HepG2 (cell line): ENCODE results near the gene EPHA6. TPM values are rescaled to one million over a fixed set of nuclear protein-coding genes. Genes with fewer than 3 reads are reported as not detected.

Experiments used
- ATAC-seq: fragments of 200-7000 bp; cut with Tn5 transposase; 3 replicates; pipeline ENCODE4 v1.9.1; 2020; ENCODE audit warnings: mild to moderate bottlenecking, moderate library complexity
- BruUV-seq: library from RNA; stranded (reverse); fragments of 400-500 nt; replicated peaks from 2 replicates; lab custom pipeline; 2021; lab: Mats Ljungman, UMichigan
- CTCF ChIA-PET: fragments of 300-600 bp; formaldehyde crosslinking; extraction: SDS; loops from one replicate; lab custom pipeline; 2021; ENCODE audit warnings: low total read pairs, inconsistent platforms, low intra/inter-chr PET ratio; lab: Yijun Ruan, JAX
- POLR2A ChIA-PET: fragments of 350-600 bp; sonication (Branson Sonifier 250); formaldehyde crosslinking; loops from one replicate; lab custom pipeline; 2020; ENCODE audit warnings: antibody characterized with exemption, inconsistent platforms; lab: Yijun Ruan, JAX
- DNase-seq: peaks from one replicate; pipeline ENCODE4 v3.0.0-alpha.2; 2015; ENCODE audit warnings: low spot score
- FAIRE-seq: peaks from 3 replicates; lab custom pipeline; 2011; peaks lifted over from hg19 to GRCh38; lab: Jason Lieb, UNC
- H2AFZ ChIP-seq: one replicate; pipeline ENCODE4 v1.6.1; 2011; ENCODE audit warnings: low read length, inconsistent platforms
- H3K27ac ChIP-seq: fragments of 300-600 bp; 3 replicates; pipeline ENCODE4 v1.8.0; 2011; ENCODE audit warnings: mixed run types, mild to moderate bottlenecking, mixed read lengths, low read length, inconsistent platforms; ENCODE audit not compliant: insufficient read depth; ENCODE audit errors: extremely low read length
- H3K27me3 ChIP-seq, 2 experiments: fragments of 200-600 bp in 1 of 2; 2 replicates in 1 of 2; 3 replicates in 1 of 2; pipeline versions ENCODE4 v1.6.0 to v1.8.0; 2011; ENCODE audit warnings: low read length in 2 of 2, mild to moderate bottlenecking in 2 of 2, moderate library complexity in 2 of 2, inconsistent platforms in 1 of 2; ENCODE audit not compliant: insufficient read depth in 2 of 2, control insufficient read depth in 1 of 2
- H3K36me3 ChIP-seq, 2 experiments: fragments of 200-600 bp in 1 of 2; replicated peaks in 1 of 2; 2 replicates in 1 of 2; 3 replicates in 1 of 2; pipeline versions ENCODE4 v1.5.1 to v1.8.0; 2011; ENCODE audit warnings: low read length in 2 of 2, inconsistent platforms in 1 of 2; ENCODE audit not compliant: insufficient read depth in 2 of 2, control insufficient read depth in 1 of 2
- H3K4me1 ChIP-seq: 2 replicates; pipeline ENCODE4 v1.5.1; 2012; ENCODE audit warnings: low read length, inconsistent platforms; ENCODE audit not compliant: insufficient read depth
- H3K4me2 ChIP-seq: 2 replicates; pipeline ENCODE4 v1.6.0; 2011; ENCODE audit warnings: low read depth, low read length, inconsistent platforms
- H3K4me3 ChIP-seq, 3 experiments: fragments of 200-600 bp in 1 of 3; sonication (generic), shearing (Covaris generic) in 1 of 3; replicated peaks in 1 of 3; 2 replicates each; pipeline ENCODE4 v1.5.1; 2011 to 2016; ENCODE audit warnings: low read length in 3 of 3, inconsistent platforms in 2 of 3, low read depth in 2 of 3, mild to moderate bottlenecking in 2 of 3, control low read depth in 1 of 3, mixed read lengths in 1 of 3; ENCODE audit not compliant: insufficient read depth in 1 of 3
- H3K79me2 ChIP-seq: one replicate; pipeline ENCODE4 v1.6.1; 2011; ENCODE audit warnings: low read length, inconsistent platforms; ENCODE audit not compliant: insufficient read depth
- H3K9ac ChIP-seq: 2 replicates; pipeline ENCODE4 v1.6.0; 2011; ENCODE audit warnings: mild to moderate bottlenecking, low read depth, low read length, inconsistent platforms; ENCODE audit not compliant: insufficient read depth
- H3K9me3 ChIP-seq: 2 replicates; pipeline ENCODE4 v1.5.1; 2012; ENCODE audit warnings: mild to moderate bottlenecking, low read length
- H4K20me1 ChIP-seq: 2 replicates; pipeline ENCODE4 v1.6.0; 2011; ENCODE audit warnings: inconsistent platforms, mild to moderate bottlenecking, low read length, moderate library complexity; ENCODE audit not compliant: insufficient read depth
- ARID3A ChIP-seq: IDR thresholded peaks from 2 replicates; pipeline ENCODE4 v1.6.1; 2012; ENCODE audit warnings: low read depth, low read length, improper control_type of control experiment
- IRF1 ChIP-seq: sonication (generic); formaldehyde crosslinking; IDR thresholded peaks from 2 replicates; pipeline ENCODE4 v1.4.0; 2020; ENCODE audit warnings: low read depth, mild to moderate bottlenecking, missing genetic modification reagents
- MEIS1 ChIP-seq: sonication (generic); formaldehyde crosslinking; IDR thresholded peaks from 2 replicates; pipeline ENCODE4 v1.9.0; 2021; ENCODE audit warnings: mild to moderate bottlenecking, missing genetic modification reagents, moderate library complexity, borderline replicate concordance
- MIXL1 ChIP-seq: IDR thresholded peaks from 2 replicates; pipeline ENCODE4 v1.6.1; 2016
- MTA1 ChIP-seq: sonication (generic); formaldehyde crosslinking; IDR thresholded peaks from 2 replicates; pipeline ENCODE4 v1.4.0; 2020; ENCODE audit warnings: missing genetic modification reagents, mild to moderate bottlenecking, borderline replicate concordance
- NFE2 ChIP-seq: sonication (generic); formaldehyde crosslinking; IDR thresholded peaks from 2 replicates; pipeline ENCODE4 v1.4.0; 2020; ENCODE audit warnings: missing genetic modification reagents
- NR2C2 ChIP-seq: sonication (generic); formaldehyde crosslinking; IDR thresholded peaks from 2 replicates; pipeline ENCODE4 v1.4.0; 2020; ENCODE audit warnings: missing genetic modification reagents, mild to moderate bottlenecking, moderate library complexity, borderline replicate concordance
- POLR2AphosphoS2 ChIP-seq: IDR thresholded peaks from 2 replicates; pipeline ENCODE4 v1.6.1; 2011; ENCODE audit warnings: low read depth, low read length, improper control_type of control experiment
- RERE ChIP-seq: IDR thresholded peaks from 2 replicates; pipeline ENCODE4 v1.6.1; 2016; ENCODE audit warnings: low read depth, missing genetic modification reagents, missing compliant biosample characterization
- ZNF510 ChIP-seq: sonication (generic); formaldehyde crosslinking; IDR thresholded peaks from 2 replicates; pipeline ENCODE4 v1.4.0; 2020; ENCODE audit warnings: low read depth, mild to moderate bottlenecking, missing genetic modification reagents
- ZNF530 ChIP-seq: sonication (generic); formaldehyde crosslinking; IDR thresholded peaks from 2 replicates; pipeline ENCODE4 v1.5.0; 2020; ENCODE audit warnings: low read depth, mild to moderate bottlenecking, missing genetic modification reagents
- ZNF543 ChIP-seq: sonication (generic); formaldehyde crosslinking; IDR thresholded peaks from 2 replicates; pipeline ENCODE4 v1.4.0; 2020; ENCODE audit warnings: mild to moderate bottlenecking, missing genetic modification reagents
- ZNF615 ChIP-seq: sonication (generic); formaldehyde crosslinking; IDR thresholded peaks from 2 replicates; pipeline ENCODE4 v1.5.0; 2020; ENCODE audit warnings: mild to moderate bottlenecking, missing genetic modification reagents, borderline replicate concordance
- ZNF773 ChIP-seq: sonication (generic); formaldehyde crosslinking; IDR thresholded peaks from 2 replicates; pipeline ENCODE4 v1.4.0; 2020; ENCODE audit warnings: missing genetic modification reagents, borderline replicate concordance
- ZNF850 ChIP-seq: sonication (generic); formaldehyde crosslinking; conservative IDR thresholded peaks from 2 replicates; pipeline ENCODE4 v1.9.0; 2021; ENCODE audit warnings: mild to moderate bottlenecking, missing genetic modification reagents
- ZSCAN22 ChIP-seq: sonication (generic); formaldehyde crosslinking; IDR thresholded peaks from 2 replicates; pipeline ENCODE4 v1.4.0; 2020; ENCODE audit warnings: mild to moderate bottlenecking, missing genetic modification reagents
- WGBS: methylation state at CpG from one replicate; pipeline ENCODE4 v1.1.6; 2017; ENCODE audit warnings: low lambda C conversion rate; 5-methylcytosine and 5-hydroxymethylcytosine counted together
- in situ Hi-C: cut with HindIII; loops from 2 replicates; pipeline ENCODE4 v1.10.0; 2017; ENCODE audit warnings: low pct_unique_long_range_greater_than_20kb; ENCODE audit not compliant: extremely low pct_ligation_motif_present
- intact Hi-C: fragments of 100-400 bp; cut with micrococcal nuclease; formaldehyde crosslinking; loops from one replicate; pipeline ENCODE4 v1.10.0; 2022; ENCODE audit not compliant: unreplicated experiment
- polyA plus RNA-seq, 8 experiments: library from polyadenylated mRNA; depleted of rRNA in 3 of 8; stranded (reverse) in 7 of 8; unstranded in 1 of 8; fragments of >200 nt; fragmentation: Illumina TruSeq in 4 of 8; extraction: Trizol in 4 of 8; gene quantifications; 2 replicates each; pipeline versions ENCODE4 v1.2.1 to v1.2.3, GENCODE V29; 2011 to 2016; ENCODE audit warnings: low read depth in 4 of 8, missing spikeins in 1 of 8, mixed read lengths in 1 of 8; ENCODE audit not compliant: insufficient read depth in 1 of 8
- total RNA-seq, 5 experiments: library from RNA; depleted of rRNA; stranded (reverse); fragments of >200 nt; fragmentation: Illumina TruSeq; extraction: Trizol; gene quantifications; 2 replicates each; pipeline ENCODE4 v1.2.3, GENCODE V29; 2016; ENCODE audit warnings: low read depth in 1 of 5

EPHA6 gene
- total and polyA plus RNA-seq, 2 of the 13 experiments (the other 11 are each of a cell fraction or from before 2014, with no cell fraction given), result not detected

GRCh38 chr3:96869316-96869715 is 54.9 kb downstream of the EPHA6 start:
- intact Hi-C loops, result no loop called here
- Histone ChIP-seq H3K4me2 (no peak overlapping the region), H3K36me3 (no peaks in the 10 kb centered on the region), H3K9me3 (no peaks in the 10 kb centered on the region)
- DNase-seq (no peak), FAIRE-seq (no peak)
- BruUV-seq, result no TSS peak
- TF ChIP-seq ZNF510 (CRISPR knock-in tag) (no peak), MTA1 (CRISPR knock-in tag) (no peak), IRF1 (CRISPR knock-in tag) (no peak), POLR2AphosphoS2 (no peak), NR2C2 (CRISPR knock-in tag) (no peak), ZNF543 (CRISPR knock-in tag) (no peak), ZSCAN22 (CRISPR knock-in tag) (no peak), MEIS1 (CRISPR knock-in tag) (no peak), ARID3A (no peak), ZNF773 (CRISPR knock-in tag) (no peak), ZNF615 (no peak), NFE2 (CRISPR knock-in tag) (no peak), RERE (CRISPR knock-in tag) (no peak), MIXL1 (no peak), ZNF530 (CRISPR knock-in tag) (no peak), ZNF850 (no peak)
- TF ChIP-seq, all 625 proteins: peak for 0
- in situ Hi-C loops, result loop anchor here (10.0 kb wide), 1 partner anchor 785 kb away; no protein-coding TSS in a partner anchor
- Histone ChIP-seq H3K27ac (no peak overlapping the region), H3K79me2 (no peaks in the 10 kb centered on the region), H3K9ac (no peak overlapping the region), H4K20me1 (no peaks in the 10 kb centered on the region), H3K4me3 (no peak overlapping the region), H3K4me1 (no peaks in the 10 kb centered on the region), H2AFZ (no peak overlapping the region), H3K27me3 (no peaks in the 10 kb centered on the region)
- POLR2A ChIA-PET, result no interaction called here
- CTCF ChIA-PET, result no interaction called here
- ATAC-seq, result no peak
- 0% methylated on average over 2 of the region's 2 CpGs for WGBS
